WERI-Rb-1 (cell line): ENCODE results near the gene HMGCL.
A peak's percentile ranks its signal among the peaks of the same experiment; 100 is the strongest.
"Not testable (repeated sequence)": the region's sequence is repeated elsewhere in the genome, so short reads cannot be mapped to it uniquely, and the experiment has no call there.

Experiments
- DNase-seq: peaks from one replicate; pipeline ENCODE4 v3.0.0-alpha.2; 2020
- H3K27ac ChIP-seq: fragments of 250-450 bp; sonication (Bioruptor Pico); 2 replicates; pipeline ENCODE4 v1.5.1; 2020; ENCODE audit warnings: mild to moderate bottlenecking, moderate library complexity
- H3K27me3 ChIP-seq: fragments of 250-450 bp; sonication (Bioruptor Pico); 2 replicates; pipeline ENCODE4 v1.5.1; 2021; ENCODE audit warnings: mild to moderate bottlenecking, low read depth, moderate library complexity; ENCODE audit not compliant: insufficient read depth, severe bottlenecking
- H3K36me3 ChIP-seq: fragments of 250-450 bp; sonication (Bioruptor Pico); 2 replicates; pipeline ENCODE4 v1.5.1; 2020; ENCODE audit warnings: mild to moderate bottlenecking, moderate library complexity
- H3K4me3 ChIP-seq: 2 replicates; pipeline ENCODE4 v1.5.1; 2011; ENCODE audit warnings: low read depth, mild to moderate bottlenecking, control low read depth, low read length
- H3K9me3 ChIP-seq: fragments of 250-450 bp; sonication (Bioruptor Pico); 2 replicates; pipeline ENCODE4 v1.5.1; 2021; ENCODE audit warnings: mild to moderate bottlenecking, moderate library complexity; ENCODE audit not compliant: severe bottlenecking
- CTCF ChIP-seq: IDR thresholded peaks from 2 replicates; pipeline ENCODE4 v1.5.1; 2011; ENCODE audit warnings: low read depth, mild to moderate bottlenecking, control low read depth, inconsistent platforms, low read length

Gene HMGCL

GRCh38 chr1:23848673-23849616 is 23.7 kb upstream of the HMGCL start:
- Histone ChIP-seq H3K27me3 (no peaks in the 10 kb centered on the region), H3K36me3 (peaks cover 29% of the 10 kb centered on the region), H3K27ac (no peak overlapping the region), H3K9me3 (no peaks in the 10 kb centered on the region), H3K4me3 (no peak overlapping the region)
- DNase-seq, result no peak
- TF ChIP-seq CTCF, result no peak

GRCh38 chr1:23847482-23848095 is 22.4 kb upstream of the HMGCL start:
- H3K9me3 ChIP-seq, H3K27ac ChIP-seq, H3K27me3 ChIP-seq, H3K4me3 ChIP-seq, DNase-seq: not testable (repeated sequence)
- H3K36me3 ChIP-seq, result peaks cover 29% of the 10 kb centered on the region

- no peak for TF ChIP-seq CTCF
- H3K9me3 ChIP-seq, result no peaks in the 10 kb centered on the region
- H3K27ac ChIP-seq, result no peak overlapping the region
- no peak overlapping the region for H3K4me3 ChIP-seq
- DNase-seq, result no peak
- H3K27me3 ChIP-seq, result no peaks in the 10 kb centered on the region
- H3K36me3 ChIP-seq, result peaks cover 29% of the 10 kb centered on the region
These were observed 19.9 kb upstream of the HMGCL start for GRCh38 chr1:23845163-23845562.

- no peak for TF ChIP-seq CTCF
- Histone ChIP-seq H3K9me3 (no peaks in the 10 kb centered on the region), H3K4me3 (no peak overlapping the region), H3K27ac (no peak overlapping the region), H3K36me3 (peaks cover 29% of the 10 kb centered on the region), H3K27me3 (no peaks in the 10 kb centered on the region)
- DNase-seq, result no peak
These were observed 18.4 kb upstream of the HMGCL start for GRCh38 chr1:23843644-23844043.

GRCh38 chr1:23838401-23838866 is 13.2 kb upstream of the HMGCL start:
- TF ChIP-seq CTCF, result no peak
- H3K27ac ChIP-seq, result no peak overlapping the region
- H3K9me3 ChIP-seq, result no peaks in the 10 kb centered on the region
- peak; percentile 61 for DNase-seq
- H3K36me3 ChIP-seq, result no peaks in the 10 kb centered on the region
- H3K27me3 ChIP-seq, result no peaks in the 10 kb centered on the region
- peak overlapping the region; percentile 30 for H3K4me3 ChIP-seq

GRCh38 chr1:23837908-23838307 is 12.7 kb upstream of the HMGCL start:
- H3K27me3 ChIP-seq, result no peaks in the 10 kb centered on the region
- no peaks in the 10 kb centered on the region for H3K36me3 ChIP-seq
- no peak for DNase-seq
- no peak overlapping the region for H3K27ac ChIP-seq
- TF ChIP-seq CTCF, result no peak
- no peaks in the 10 kb centered on the region for H3K9me3 ChIP-seq
- no peak overlapping the region for H3K4me3 ChIP-seq
